Measurements from ENCODE around the gene ADAMTSL1. TPM values are rescaled to one million over a fixed set of nuclear protein-coding genes. Genes with fewer than 3 reads are reported as not detected.

The ADAMTSL1 gene
- polyA plus RNA-seq, 2 of the 4 experiments (the other 2 are of a cell fraction): 0.03 TPM; not detected in 1

DNA sequence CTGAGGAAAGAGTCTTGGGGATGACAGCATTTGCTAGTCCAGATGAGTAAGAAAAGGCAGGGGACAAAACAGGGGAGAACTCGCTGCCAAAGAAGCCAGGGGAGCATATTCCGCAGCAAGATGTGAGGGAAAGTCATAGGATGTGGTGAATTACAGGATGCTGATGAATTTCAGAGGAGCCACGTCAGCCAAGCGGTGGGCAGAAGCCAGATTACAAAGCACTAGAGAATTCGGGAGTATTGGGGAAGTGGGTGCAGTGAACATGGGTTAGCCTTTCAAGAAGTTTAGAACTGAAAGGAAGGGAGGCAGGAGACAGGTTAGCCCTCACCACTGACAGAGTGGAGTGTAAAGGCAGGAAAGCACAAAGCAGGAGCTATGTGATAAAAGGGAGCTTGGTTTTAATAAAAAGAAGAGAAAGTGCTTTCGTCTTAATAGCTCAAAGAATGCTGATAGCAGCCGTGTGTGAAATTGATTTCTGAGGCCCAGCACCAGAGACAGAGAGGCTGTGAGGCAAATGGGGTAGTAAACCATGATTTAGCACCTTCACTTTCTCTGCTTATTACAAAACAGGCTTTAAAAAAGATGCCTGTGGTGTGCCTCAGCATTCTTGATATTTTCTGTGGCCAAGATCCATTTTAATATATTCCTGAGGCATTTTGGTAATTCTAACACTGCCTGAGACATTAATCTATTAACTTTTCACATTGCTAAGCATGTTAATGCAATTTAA, 16.9 kb downstream of the ADAMTSL1 start (continued):
- TF ChIP-seq, protein P1, sequence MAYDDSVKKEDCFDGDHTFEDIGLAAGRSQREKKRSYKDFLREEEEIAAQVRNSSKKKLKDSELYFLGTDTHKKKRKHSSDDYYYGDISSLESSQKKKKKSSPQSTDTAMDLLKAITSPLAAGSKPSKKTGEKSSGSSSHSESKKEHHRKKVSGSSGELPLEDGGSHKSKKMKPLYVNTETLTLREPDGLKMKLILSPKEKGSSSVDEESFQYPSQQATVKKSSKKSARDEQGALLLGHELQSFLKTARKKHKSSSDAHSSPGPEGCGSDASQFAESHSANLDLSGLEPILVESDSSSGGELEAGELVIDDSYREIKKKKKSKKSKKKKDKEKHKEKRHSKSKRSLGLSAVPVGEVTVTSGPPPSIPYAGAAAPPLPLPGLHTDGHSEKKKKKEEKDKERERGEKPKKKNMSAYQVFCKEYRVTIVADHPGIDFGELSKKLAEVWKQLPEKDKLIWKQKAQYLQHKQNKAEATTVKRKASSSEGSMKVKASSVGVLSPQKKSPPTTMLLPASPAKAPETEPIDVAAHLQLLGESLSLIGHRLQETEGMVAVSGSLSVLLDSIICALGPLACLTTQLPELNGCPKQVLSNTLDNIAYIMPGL (CRISPR knock-in tag; IDR thresholded peaks at IDR 0.05; ENCODE audit: borderline replicate concordance): no peak
- TF ChIP-seq ZSCAN20 (CRISPR knock-in tag; IDR thresholded peaks at IDR 0.05): no peak
- TF ChIP-seq KDM5A (IDR thresholded peaks at IDR 0.05): no peak

DNA sequence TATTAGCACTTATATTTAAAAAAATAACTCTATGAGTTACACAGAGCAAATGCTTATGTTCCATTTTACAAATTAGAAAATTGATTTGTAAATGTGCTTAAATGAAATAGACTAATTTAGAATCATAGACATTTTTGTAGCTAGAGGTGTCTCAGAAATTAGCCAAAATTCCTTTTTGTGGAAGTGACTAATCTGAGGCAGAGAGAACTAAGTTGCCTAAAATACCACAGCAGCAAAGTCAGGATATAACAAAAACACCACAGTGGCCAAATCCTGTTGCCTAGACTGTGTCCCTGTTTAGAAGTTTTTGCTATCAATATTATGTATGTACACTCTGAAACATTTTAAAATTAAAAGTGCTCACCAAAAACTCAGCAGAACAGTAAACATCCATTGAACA, 18.7 kb downstream of the ADAMTSL1 start:
- FAIRE-seq: no peak
- DNase-seq (ENCODE audit: low read depth in 1 of 2, low spot score in 1 of 2): no peak
- no peak for ATAC-seq
- Histone ChIP-seq H3K27ac (no peak overlapping the region), H3K4me1 (no peaks in the 10 kb centered on the region), H3K4me2 (no peak overlapping the region), H3K9me3 (no peaks in the 10 kb centered on the region), H3K4me3 (no peak overlapping the region)
- TF ChIP-seq, protein P2, sequence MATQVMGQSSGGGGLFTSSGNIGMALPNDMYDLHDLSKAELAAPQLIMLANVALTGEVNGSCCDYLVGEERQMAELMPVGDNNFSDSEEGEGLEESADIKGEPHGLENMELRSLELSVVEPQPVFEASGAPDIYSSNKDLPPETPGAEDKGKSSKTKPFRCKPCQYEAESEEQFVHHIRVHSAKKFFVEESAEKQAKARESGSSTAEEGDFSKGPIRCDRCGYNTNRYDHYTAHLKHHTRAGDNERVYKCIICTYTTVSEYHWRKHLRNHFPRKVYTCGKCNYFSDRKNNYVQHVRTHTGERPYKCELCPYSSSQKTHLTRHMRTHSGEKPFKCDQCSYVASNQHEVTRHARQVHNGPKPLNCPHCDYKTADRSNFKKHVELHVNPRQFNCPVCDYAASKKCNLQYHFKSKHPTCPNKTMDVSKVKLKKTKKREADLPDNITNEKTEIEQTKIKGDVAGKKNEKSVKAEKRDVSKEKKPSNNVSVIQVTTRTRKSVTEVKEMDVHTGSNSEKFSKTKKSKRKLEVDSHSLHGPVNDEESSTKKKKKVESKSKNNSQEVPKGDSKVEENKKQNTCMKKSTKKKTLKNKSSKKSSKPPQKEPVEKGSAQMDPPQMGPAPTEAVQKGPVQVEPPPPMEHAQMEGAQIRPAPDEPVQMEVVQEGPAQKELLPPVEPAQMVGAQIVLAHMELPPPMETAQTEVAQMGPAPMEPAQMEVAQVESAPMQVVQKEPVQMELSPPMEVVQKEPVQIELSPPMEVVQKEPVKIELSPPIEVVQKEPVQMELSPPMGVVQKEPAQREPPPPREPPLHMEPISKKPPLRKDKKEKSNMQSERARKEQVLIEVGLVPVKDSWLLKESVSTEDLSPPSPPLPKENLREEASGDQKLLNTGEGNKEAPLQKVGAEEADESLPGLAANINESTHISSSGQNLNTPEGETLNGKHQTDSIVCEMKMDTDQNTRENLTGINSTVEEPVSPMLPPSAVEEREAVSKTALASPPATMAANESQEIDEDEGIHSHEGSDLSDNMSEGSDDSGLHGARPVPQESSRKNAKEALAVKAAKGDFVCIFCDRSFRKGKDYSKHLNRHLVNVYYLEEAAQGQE (IDR thresholded peaks at IDR 0.05): no peak
- ChIA-PET CTCF (interaction anchor here (0.8 kb wide), 1 partner anchor 41 kb away, joined by 3 read pairs; no protein-coding TSS in a partner anchor), POLR2A (no interaction called here)

DNA sequence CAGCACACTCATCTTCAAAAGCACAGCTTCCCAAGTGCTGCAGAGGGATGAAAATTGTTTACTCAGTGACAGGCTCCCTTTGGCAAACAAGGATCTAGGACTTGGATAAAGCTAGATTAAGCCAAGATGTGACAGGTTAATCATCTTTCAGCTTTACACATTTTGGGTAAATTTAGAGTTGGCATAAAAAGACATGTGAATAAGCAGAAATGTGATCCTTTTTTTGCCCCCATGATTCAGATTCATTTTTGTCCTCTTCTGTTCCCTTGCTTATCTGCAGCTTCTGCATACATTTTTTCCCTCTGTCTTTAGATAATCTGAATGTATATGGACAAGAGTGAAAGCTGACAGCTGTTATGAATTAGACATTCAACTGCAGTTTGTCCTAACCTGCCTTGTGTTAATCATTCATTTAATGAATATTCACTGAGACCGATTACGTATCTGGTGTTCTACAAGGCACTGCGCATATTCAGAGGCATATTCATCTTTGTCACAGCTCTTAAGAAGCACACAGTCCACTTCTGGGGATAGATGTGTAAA, 19.6 kb downstream of the ADAMTSL1 start:
- Histone ChIP-seq H3K27ac (no peak overlapping the region), H3K9me3 (no peaks in the 10 kb centered on the region), H3K4me1 (no peaks in the 10 kb centered on the region), H3K4me3 (no peak overlapping the region), H3K4me2 (no peak overlapping the region)
- ATAC-seq (no peak), FAIRE-seq (no peak), DNase-seq (ENCODE audit: low read depth in 1 of 2, low spot score in 1 of 2) (no peak)
- no peak for TF ChIP-seq SMC3 (IDR thresholded peaks at IDR 0.05)
- TF ChIP-seq NFE2L2 (conservative IDR thresholded peaks at IDR 0.05; ENCODE audit: low read length): no peak
- TF ChIP-seq ESRRA (IDR thresholded peaks at IDR 0.05; ENCODE audit: borderline replicate concordance, low read length): no peak
- TF ChIP-seq, protein P3, sequence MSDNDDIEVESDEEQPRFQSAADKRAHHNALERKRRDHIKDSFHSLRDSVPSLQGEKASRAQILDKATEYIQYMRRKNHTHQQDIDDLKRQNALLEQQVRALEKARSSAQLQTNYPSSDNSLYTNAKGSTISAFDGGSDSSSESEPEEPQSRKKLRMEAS (IDR thresholded peaks at IDR 0.05): no peak
- 65% methylated on average over 3 of the region's 3 CpGs for WGBS (ENCODE audit: missing lambda C conversion rate)
- POLR2A ChIA-PET: no interaction called here
- CTCF ChIA-PET: no interaction called here

DNA sequence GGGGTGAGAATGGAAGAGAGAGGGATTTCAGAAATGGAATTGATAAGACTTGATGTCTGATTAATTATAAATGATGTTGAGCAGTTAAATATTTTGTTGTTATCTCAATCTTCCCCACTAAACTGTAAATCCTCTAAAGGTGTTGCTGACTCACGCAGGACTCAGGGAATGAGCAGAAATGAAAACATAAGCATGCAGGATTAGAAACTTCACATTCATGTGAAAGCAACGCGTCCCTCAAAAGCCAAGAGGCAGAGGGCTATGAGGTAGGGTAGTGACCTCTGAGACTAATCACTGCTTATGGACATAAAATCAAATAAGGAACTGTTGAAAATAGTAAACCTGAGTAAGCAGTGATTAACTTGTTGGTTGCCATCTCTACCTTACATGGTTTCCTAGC, 21.1 kb downstream of the ADAMTSL1 start:
- ChIA-PET CTCF (no interaction called here), POLR2A (no interaction called here)
- Histone ChIP-seq H3K4me2 (no peak overlapping the region), H3K27ac (no peak overlapping the region), H3K4me3 (no peak overlapping the region), H3K9me3 (no peaks in the 10 kb centered on the region), H3K4me1 (no peaks in the 10 kb centered on the region)
- DNase-seq (ENCODE audit: low read depth in 1 of 2, low spot score in 1 of 2): no peak
- 36% methylated on average over 3 of the region's 3 CpGs for WGBS (ENCODE audit: missing lambda C conversion rate)
- TF ChIP-seq, protein P4, sequence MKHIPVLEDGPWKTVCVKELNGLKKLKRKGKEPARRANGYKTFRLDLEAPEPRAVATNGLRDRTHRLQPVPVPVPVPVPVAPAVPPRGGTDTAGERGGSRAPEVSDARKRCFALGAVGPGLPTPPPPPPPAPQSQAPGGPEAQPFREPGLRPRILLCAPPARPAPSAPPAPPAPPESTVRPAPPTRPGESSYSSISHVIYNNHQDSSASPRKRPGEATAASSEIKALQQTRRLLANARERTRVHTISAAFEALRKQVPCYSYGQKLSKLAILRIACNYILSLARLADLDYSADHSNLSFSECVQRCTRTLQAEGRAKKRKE (CRISPR knock-in tag; IDR thresholded peaks at IDR 0.05; ENCODE audit: low read depth): no peak
- TF ChIP-seq BHLHE40 (IDR thresholded peaks at IDR 0.05; ENCODE audit: low read depth, low read length): no peak
- no peak for TF ChIP-seq PHF8 (IDR thresholded peaks at IDR 0.05; ENCODE audit: borderline replicate concordance, low read depth)
- no peak for TF ChIP-seq FOSB (CRISPR knock-in tag; IDR thresholded peaks at IDR 0.05)
- TF ChIP-seq FOSL2 (IDR thresholded peaks at IDR 0.05): no peak
- no peak for TF ChIP-seq FOSL2 (CRISPR knock-in tag; IDR thresholded peaks at IDR 0.05)
- TF ChIP-seq, protein P5, sequence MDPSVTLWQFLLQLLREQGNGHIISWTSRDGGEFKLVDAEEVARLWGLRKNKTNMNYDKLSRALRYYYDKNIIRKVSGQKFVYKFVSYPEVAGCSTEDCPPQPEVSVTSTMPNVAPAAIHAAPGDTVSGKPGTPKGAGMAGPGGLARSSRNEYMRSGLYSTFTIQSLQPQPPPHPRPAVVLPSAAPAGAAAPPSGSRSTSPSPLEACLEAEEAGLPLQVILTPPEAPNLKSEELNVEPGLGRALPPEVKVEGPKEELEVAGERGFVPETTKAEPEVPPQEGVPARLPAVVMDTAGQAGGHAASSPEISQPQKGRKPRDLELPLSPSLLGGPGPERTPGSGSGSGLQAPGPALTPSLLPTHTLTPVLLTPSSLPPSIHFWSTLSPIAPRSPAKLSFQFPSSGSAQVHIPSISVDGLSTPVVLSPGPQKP (IDR thresholded peaks at IDR 0.05; ENCODE audit: low read depth, low read length): no peak
- no peak for TF ChIP-seq MAZ (IDR thresholded peaks at IDR 0.05; ENCODE audit: borderline replicate concordance, low read depth, low read length)
- no peak for TF ChIP-seq CBX2 (IDR thresholded peaks at IDR 0.05; ENCODE audit: borderline replicate concordance, low read depth)
- TF ChIP-seq FOXS1 (CRISPR knock-in tag; IDR thresholded peaks at IDR 0.05): no peak
- no peak for TF ChIP-seq EP300 (IDR thresholded peaks at IDR 0.05)
- FAIRE-seq: no peak
- ATAC-seq: no peak
